ENCODE data around the gene DAND5.

DAND5 gene, protein sequence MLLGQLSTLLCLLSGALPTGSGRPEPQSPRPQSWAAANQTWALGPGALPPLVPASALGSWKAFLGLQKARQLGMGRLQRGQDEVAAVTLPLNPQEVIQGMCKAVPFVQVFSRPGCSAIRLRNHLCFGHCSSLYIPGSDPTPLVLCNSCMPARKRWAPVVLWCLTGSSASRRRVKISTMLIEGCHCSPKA

GRCh38 chr19:12969292-12969988, at the start of gene DAND5:
Gene DAND5 (plus strand): TSS chr19:12969576. CDS start chr19:12969661, 85 bp downstream.
- peaks cover 14% of the 10 kb centered on the region for H3K4me1 ChIP-seq (ENCODE audit: control insufficient read depth, low read length)
- no peaks in the 10 kb centered on the region for H3K79me2 ChIP-seq (ENCODE audit: control insufficient read depth, low read length)
- H4K20me1 ChIP-seq (ENCODE audit: control insufficient read depth, insufficient read depth, low read depth, low read length), result no peaks in the 10 kb centered on the region
- no peak within 1 kb of the TSS for H3K4me3 ChIP-seq (ENCODE audit: low read length)
- H3K27ac ChIP-seq (ENCODE audit: low read depth, low read length), result no peak within 1 kb of the TSS
- H3K4me2 ChIP-seq (ENCODE audit: low read length), result no peak within 1 kb of the TSS
- TF ChIP-seq, protein P1, sequence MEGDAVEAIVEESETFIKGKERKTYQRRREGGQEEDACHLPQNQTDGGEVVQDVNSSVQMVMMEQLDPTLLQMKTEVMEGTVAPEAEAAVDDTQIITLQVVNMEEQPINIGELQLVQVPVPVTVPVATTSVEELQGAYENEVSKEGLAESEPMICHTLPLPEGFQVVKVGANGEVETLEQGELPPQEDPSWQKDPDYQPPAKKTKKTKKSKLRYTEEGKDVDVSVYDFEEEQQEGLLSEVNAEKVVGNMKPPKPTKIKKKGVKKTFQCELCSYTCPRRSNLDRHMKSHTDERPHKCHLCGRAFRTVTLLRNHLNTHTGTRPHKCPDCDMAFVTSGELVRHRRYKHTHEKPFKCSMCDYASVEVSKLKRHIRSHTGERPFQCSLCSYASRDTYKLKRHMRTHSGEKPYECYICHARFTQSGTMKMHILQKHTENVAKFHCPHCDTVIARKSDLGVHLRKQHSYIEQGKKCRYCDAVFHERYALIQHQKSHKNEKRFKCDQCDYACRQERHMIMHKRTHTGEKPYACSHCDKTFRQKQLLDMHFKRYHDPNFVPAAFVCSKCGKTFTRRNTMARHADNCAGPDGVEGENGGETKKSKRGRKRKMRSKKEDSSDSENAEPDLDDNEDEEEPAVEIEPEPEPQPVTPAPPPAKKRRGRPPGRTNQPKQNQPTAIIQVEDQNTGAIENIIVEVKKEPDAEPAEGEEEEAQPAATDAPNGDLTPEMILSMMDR (IDR thresholded peaks at IDR 0.05; ENCODE audit: low read depth, low read length, poor library complexity, severe bottlenecking), result no peak
- no peak for TF ChIP-seq EZH2phosphoT487 (IDR thresholded peaks at IDR 0.05; ENCODE audit: borderline replicate concordance, low read length)
- H3F3A ChIP-seq (ENCODE audit: control insufficient read depth, insufficient read depth), result no peaks in the 10 kb centered on the region
- H3K9me2 ChIP-seq (replicated peaks; ENCODE audit: control insufficient read depth, low read length), result no peaks in the 10 kb centered on the region
- H3K36me3 ChIP-seq (ENCODE audit: control insufficient read depth, low read length), result no peaks in the 10 kb centered on the region
- H3K9me3 ChIP-seq (ENCODE audit: control insufficient read depth, insufficient read depth, low read length), result no peaks in the 10 kb centered on the region
- no peaks in the 10 kb centered on the region for H3K27me3 ChIP-seq (ENCODE audit: control insufficient read depth, low read length)

GRCh38 chr19:12921047-12921446, 48.3 kb upstream of the DAND5 start:
- peaks cover 34% of the 10 kb centered on the region for H3K36me3 ChIP-seq (ENCODE audit: control insufficient read depth, low read length)
- no peaks in the 10 kb centered on the region for H3K79me2 ChIP-seq (ENCODE audit: control insufficient read depth, low read length)
- H3K27me3 ChIP-seq (ENCODE audit: control insufficient read depth, low read length), result no peaks in the 10 kb centered on the region
- H3K4me2 ChIP-seq (ENCODE audit: low read length), result no peak overlapping the region
- peak overlapping the region; percentile 33; the same call in 1 of the 2 replicates for H3K27ac ChIP-seq (ENCODE audit: low read depth, low read length)
- no peaks in the 10 kb centered on the region for H3K9me3 ChIP-seq (ENCODE audit: control insufficient read depth, insufficient read depth, low read length)
- H4K20me1 ChIP-seq (ENCODE audit: control insufficient read depth, insufficient read depth, low read depth, low read length), result no peaks in the 10 kb centered on the region
- H3F3A ChIP-seq (ENCODE audit: control insufficient read depth, insufficient read depth), result peaks cover 14% of the 10 kb centered on the region
- peaks cover 9% of the 10 kb centered on the region for H3K4me1 ChIP-seq (ENCODE audit: control insufficient read depth, low read length)
- H3K4me3 ChIP-seq (ENCODE audit: low read length), result no peak overlapping the region
- no peaks in the 10 kb centered on the region for H3K9me2 ChIP-seq (replicated peaks; ENCODE audit: control insufficient read depth, low read length)
- TF ChIP-seq EZH2phosphoT487 (IDR thresholded peaks at IDR 0.05; ENCODE audit: borderline replicate concordance, low read length), result no peak
- TF ChIP-seq, protein P1 (IDR thresholded peaks at IDR 0.05; ENCODE audit: low read depth, low read length, poor library complexity, severe bottlenecking), result no peak

DNA sequence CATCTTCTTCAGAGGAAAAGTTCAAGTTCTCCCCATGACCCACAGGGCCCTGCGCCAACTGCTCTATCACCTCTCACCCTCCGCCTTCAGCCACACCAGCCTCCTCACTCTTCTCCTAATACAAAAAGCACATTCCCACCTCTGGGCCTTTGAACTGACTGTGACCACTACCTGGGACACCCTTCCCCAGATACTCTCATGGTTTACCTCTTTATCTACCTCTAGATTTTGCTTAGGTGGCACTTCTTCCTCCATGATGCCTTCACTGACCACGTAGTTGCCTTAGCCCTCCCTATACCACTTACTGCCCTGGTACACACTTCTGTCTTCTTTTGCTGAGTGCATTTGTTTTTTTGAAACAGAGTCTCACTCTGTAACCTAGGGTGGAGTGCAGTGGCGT, 46.4 kb upstream of the DAND5 start:
- Histone ChIP-seq H3K9me3 (ENCODE audit: control insufficient read depth, insufficient read depth, low read length) (no peaks in the 10 kb centered on the region), H3K9me2 (replicated peaks; ENCODE audit: control insufficient read depth, low read length) (no peaks in the 10 kb centered on the region), H4K20me1 (ENCODE audit: control insufficient read depth, insufficient read depth, low read depth, low read length) (no peaks in the 10 kb centered on the region), H3K79me2 (ENCODE audit: control insufficient read depth, low read length) (no peaks in the 10 kb centered on the region), H3F3A (ENCODE audit: control insufficient read depth, insufficient read depth) (peaks cover 14% of the 10 kb centered on the region), H3K27me3 (ENCODE audit: control insufficient read depth, low read length) (no peaks in the 10 kb centered on the region), H3K27ac (ENCODE audit: low read depth, low read length) (no peak overlapping the region), H3K4me3 (ENCODE audit: low read length) (no peak overlapping the region), H3K36me3 (ENCODE audit: control insufficient read depth, low read length) (peaks cover 45% of the 10 kb centered on the region), H3K4me1 (ENCODE audit: control insufficient read depth, low read length) (peaks cover 9% of the 10 kb centered on the region), H3K4me2 (ENCODE audit: low read length) (no peak overlapping the region)
- TF ChIP-seq, protein P1 (IDR thresholded peaks at IDR 0.05; ENCODE audit: low read depth, low read length, poor library complexity, severe bottlenecking), result no peak
- no peak for TF ChIP-seq EZH2phosphoT487 (IDR thresholded peaks at IDR 0.05; ENCODE audit: borderline replicate concordance, low read length)
